K562 (cell line): ENCODE results near the gene TMEM174. TPM values are rescaled to one million over a fixed set of nuclear protein-coding genes. Genes with fewer than 3 reads are reported as not detected.

Experiments
- ATAC-seq: fragments of 200-7000 bp; cut with Tn5 transposase; 3 replicates; pipeline ENCODE4 v1.9.1; 2020; ENCODE audit warnings: moderate library complexity
- BruUV-seq: library from RNA; stranded (reverse); fragments of 400-500 nt; replicated peaks from 2 replicates; lab custom pipeline; 2021; lab: Mats Ljungman, UMichigan
- CTCF ChIA-PET: fragments of 300-600 bp; formaldehyde crosslinking; extraction: SDS; loops from one replicate; lab custom pipeline; 2021; ENCODE audit warnings: low intra/inter-chr PET ratio; lab: Yijun Ruan, JAX
- POLR2A ChIA-PET: fragments of 300-600, 350-650 bp; sonication (Branson Sonifier 250); formaldehyde crosslinking; extraction: SDS; loops from one replicate; lab custom pipeline; 2021; ENCODE audit warnings: antibody characterized with exemption, inconsistent platforms; lab: Yijun Ruan, JAX
- DNase-seq, 4 experiments: peaks; one replicate each; pipeline versions ENCODE4 v3.0.0 to v3.0.0-alpha.2; 2011 to 2018; ENCODE audit warnings: low spot score in 3 of 4, mixed read lengths in 3 of 4; ENCODE audit errors: extremely low read depth in 1 of 4
- FAIRE-seq: peaks from 2 replicates; lab custom pipeline; 2011; peaks lifted over from hg19 to GRCh38; lab: Jason Lieb, UNC
- H2AFZ ChIP-seq: 2 replicates; pipeline ENCODE4 v1.6.0; 2011; ENCODE audit warnings: low read depth, low read length, control low read depth, inconsistent platforms
- H3K27ac ChIP-seq: fragments of 200-600 bp; 3 replicates; pipeline ENCODE4 v1.8.0; 2011; ENCODE audit warnings: low read depth, mild to moderate bottlenecking, control low read depth, inconsistent platforms, low read length, moderate library complexity, mixed read lengths; ENCODE audit errors: extremely low read depth
- H3K27me3 ChIP-seq, 2 experiments: fragments of 300-600 bp in 1 of 2; 2 replicates in 1 of 2; 3 replicates in 1 of 2; pipeline versions ENCODE4 v1.6.0 to v1.8.0; 2011; ENCODE audit warnings: inconsistent platforms in 2 of 2, low read length in 2 of 2, mild to moderate bottlenecking in 1 of 2, mixed read lengths in 1 of 2, moderate library complexity in 1 of 2; ENCODE audit not compliant: control insufficient read depth in 2 of 2, insufficient read depth in 2 of 2
- H3K36me3 ChIP-seq: fragments of 300-600 bp; 3 replicates; pipeline ENCODE4 v1.8.0; 2011; ENCODE audit warnings: mild to moderate bottlenecking, low read length, inconsistent platforms; ENCODE audit not compliant: control insufficient read depth, insufficient read depth
- H3K4me1 ChIP-seq, 2 experiments: fragments of 200-600 bp in 1 of 2; replicated peaks in 1 of 2; 2 replicates in 1 of 2; 3 replicates in 1 of 2; pipeline versions ENCODE4 v1.5.1 to v1.8.0; 2011; ENCODE audit warnings: inconsistent platforms in 2 of 2, low read length in 2 of 2, mild to moderate bottlenecking in 1 of 2, mixed read lengths in 1 of 2, moderate library complexity in 1 of 2; ENCODE audit not compliant: control insufficient read depth in 2 of 2, insufficient read depth in 2 of 2
- H3K4me2 ChIP-seq: 2 replicates; pipeline ENCODE4 v1.6.1; 2011; ENCODE audit warnings: low read length, control low read depth, inconsistent platforms, mixed read lengths; ENCODE audit not compliant: insufficient read depth
- H3K4me3 ChIP-seq: fragments of 200-600 bp; sonication (generic), shearing (Covaris generic); 2 replicates; pipeline ENCODE4 v1.5.1; 2016; ENCODE audit warnings: control low read depth, inconsistent platforms
- H3K79me2 ChIP-seq: fragments of 200-600 bp; 3 replicates; pipeline ENCODE4 v1.8.0; 2011; ENCODE audit warnings: low read length, inconsistent platforms; ENCODE audit not compliant: control insufficient read depth, insufficient read depth
- H3K9ac ChIP-seq, 2 experiments: 2 replicates each; pipeline versions ENCODE4 v1.6.0 to v1.6.1; 2011; ENCODE audit warnings: low read depth in 2 of 2, low read length in 2 of 2, control low read depth in 1 of 2, inconsistent platforms in 1 of 2, mild to moderate bottlenecking in 1 of 2, mixed read lengths in 1 of 2; ENCODE audit not compliant: insufficient read depth in 1 of 2
- H3K9me1 ChIP-seq: one replicate; pipeline ENCODE4 v1.6.0; 2011; ENCODE audit warnings: inconsistent platforms, mild to moderate bottlenecking, low read length, moderate library complexity; ENCODE audit not compliant: control insufficient read depth, insufficient read depth
- H3K9me3 ChIP-seq: replicated peaks from 2 replicates; pipeline ENCODE4 v1.5.1; 2011; ENCODE audit warnings: low read depth, low read length, inconsistent platforms; ENCODE audit not compliant: control insufficient read depth, insufficient read depth
- H4K20me1 ChIP-seq: replicated peaks from 2 replicates; pipeline ENCODE4 v1.6.1; 2011; ENCODE audit warnings: low read length, inconsistent platforms, mixed read lengths; ENCODE audit not compliant: control insufficient read depth, insufficient read depth
- ASH1L ChIP-seq: fragments of 450-650 bp; IDR thresholded peaks from 2 replicates; pipeline ENCODE4 v1.6.1; 2018; ENCODE audit warnings: borderline replicate concordance, mild to moderate bottlenecking, low read depth; ENCODE audit not compliant: partially characterized antibody
- DMBX1 ChIP-seq: fragments of 250-450 bp; sonication (Bioruptor Pico); IDR thresholded peaks from 2 replicates; pipeline ENCODE4 v1.8.0; 2022; ENCODE audit warnings: inconsistent platforms, mild to moderate bottlenecking, moderate library complexity, borderline replicate concordance
- PHB2 ChIP-seq: fragments of 450-650 bp; IDR thresholded peaks from 2 replicates; pipeline ENCODE4 v1.6.1; 2017; ENCODE audit warnings: low read depth
- ZSCAN29 ChIP-seq: fragments of 450-650 bp; IDR thresholded peaks from 2 replicates; pipeline ENCODE4 v1.6.1; 2017
- WGBS: fragments of 100-300 bp; shearing (Covaris generic); methylation state at CpG from one replicate; pipeline ENCODE4 v1.1.6; 2016; ENCODE audit warnings: low coverage, mixed read lengths; ENCODE audit not compliant: insufficient coverage; ENCODE audit errors: missing lambda C conversion rate; 5-methylcytosine and 5-hydroxymethylcytosine counted together
- in situ Hi-C: fragments of 300-500 bp; cut with MboI; formaldehyde crosslinking; loops from 4 replicates; pipeline ENCODE4 v1.15.0; 2018; ENCODE audit warnings: inconsistent platforms, mixed read lengths
- intact Hi-C: fragments of 100-400 bp; cut with micrococcal nuclease; formaldehyde crosslinking; loops from 2 replicates; pipeline ENCODE4 v1.14.2; 2022
- polyA plus RNA-seq, 8 experiments: library from polyadenylated mRNA; depleted of rRNA in 4 of 8; stranded (reverse) in 5 of 8; unstranded in 3 of 8; fragments of >200 nt; fragmentation: Nextera tagmentation in 2 of 8; fragmentation: Illumina TruSeq in 1 of 8; extraction: Ambion mirVana in 2 of 8; extraction: Trizol in 1 of 8; gene quantifications; 2 replicates each; pipeline versions ENCODE4 v1.2.1 to v1.2.3, GENCODE V29; 2011 to 2014; ENCODE audit warnings: inconsistent platforms in 1 of 8, missing spikeins in 1 of 8
- total RNA-seq, 7 experiments: library from RNA; depleted of rRNA in 6 of 7; stranded (reverse); fragments of >200 nt in 6 of 7; fragmentation: Illumina TruSeq in 2 of 7; extraction: Trizol in 2 of 7; gene quantifications; 2 replicates each; pipeline versions ENCODE4 v1.2.1 to v1.2.3, GENCODE V29; 2011 to 2021; ENCODE audit warnings: low replicate concordance in 1 of 7
- TF ChIP-seq, protein P1 (sequence below), 2 experiments: IDR thresholded peaks; 2 replicates each; pipeline ENCODE4 v1.6.1; 2012; ENCODE audit warnings: improper control_type of control experiment in 2 of 2, low read depth in 2 of 2, low read length in 2 of 2, borderline replicate concordance in 1 of 2
- TF ChIP-seq, protein P2 (sequence below): fragments of 250-450 bp; sonication (Bioruptor Pico); IDR thresholded peaks from 2 replicates; pipeline ENCODE4 v1.8.0; 2022; ENCODE audit warnings: inconsistent platforms, mild to moderate bottlenecking, moderate library complexity, borderline replicate concordance

The TMEM174 gene
- total and polyA plus RNA-seq, 9 of the 15 experiments (the other 6 are each of a cell fraction or from before 2014, with no cell fraction given): not detected

DNA sequence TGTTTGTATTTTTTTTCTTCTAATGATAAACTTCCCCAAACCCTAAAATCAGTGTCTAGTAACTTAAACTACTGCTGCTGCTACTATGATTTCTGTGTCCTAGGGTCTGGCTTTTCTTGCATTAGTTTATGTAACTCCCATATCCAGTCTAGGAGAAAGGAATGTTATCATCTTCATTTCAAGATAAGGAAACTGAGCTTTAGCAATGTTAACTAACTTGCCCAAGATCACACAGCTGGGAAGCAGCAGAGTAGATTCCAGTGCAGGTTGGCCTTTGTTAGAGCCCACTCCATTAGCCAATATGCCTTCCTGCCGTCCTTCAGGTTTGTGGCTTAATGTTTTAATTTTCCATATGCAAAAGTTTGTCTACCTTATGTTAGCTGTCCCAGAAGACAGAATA, 42.2 kb upstream of the TMEM174 start:
- no peaks in the 10 kb centered on the region for H3K79me2 ChIP-seq
- no peaks in the 10 kb centered on the region for H4K20me1 ChIP-seq
- no peak overlapping the region for H3K27ac ChIP-seq
- no peaks in the 10 kb centered on the region for H3K36me3 ChIP-seq
- no peaks in the 10 kb centered on the region for H3K4me1 ChIP-seq
- BruUV-seq: no TSS peak
- H3K4me2 ChIP-seq: no peak overlapping the region
- H3K9me3 ChIP-seq: no peaks in the 10 kb centered on the region
- peaks cover 7 to 19% of the 10 kb centered on the region in 2 experiments; a peak in 4 of 5 replicates for H3K27me3 ChIP-seq
- DNase-seq (no peak), ATAC-seq (no peak), FAIRE-seq (no peak)
- 0% methylated on average over 1 of the region's 1 CpG for WGBS
- intact Hi-C loops (no loop called here), in situ Hi-C loops (no loop called here)
- no peak overlapping the region for H3K9ac ChIP-seq
- no peak overlapping the region for H3K4me3 ChIP-seq
- POLR2A ChIA-PET: interaction anchor here (1.0 to 1.5 kb wide), 2 partner anchors 16 to 36 kb away, joined by 3 to 7 read pairs; no protein-coding TSS in a partner anchor
- no peaks in the 10 kb centered on the region for H3K9me1 ChIP-seq
- TF ChIP-seq, protein P1, sequence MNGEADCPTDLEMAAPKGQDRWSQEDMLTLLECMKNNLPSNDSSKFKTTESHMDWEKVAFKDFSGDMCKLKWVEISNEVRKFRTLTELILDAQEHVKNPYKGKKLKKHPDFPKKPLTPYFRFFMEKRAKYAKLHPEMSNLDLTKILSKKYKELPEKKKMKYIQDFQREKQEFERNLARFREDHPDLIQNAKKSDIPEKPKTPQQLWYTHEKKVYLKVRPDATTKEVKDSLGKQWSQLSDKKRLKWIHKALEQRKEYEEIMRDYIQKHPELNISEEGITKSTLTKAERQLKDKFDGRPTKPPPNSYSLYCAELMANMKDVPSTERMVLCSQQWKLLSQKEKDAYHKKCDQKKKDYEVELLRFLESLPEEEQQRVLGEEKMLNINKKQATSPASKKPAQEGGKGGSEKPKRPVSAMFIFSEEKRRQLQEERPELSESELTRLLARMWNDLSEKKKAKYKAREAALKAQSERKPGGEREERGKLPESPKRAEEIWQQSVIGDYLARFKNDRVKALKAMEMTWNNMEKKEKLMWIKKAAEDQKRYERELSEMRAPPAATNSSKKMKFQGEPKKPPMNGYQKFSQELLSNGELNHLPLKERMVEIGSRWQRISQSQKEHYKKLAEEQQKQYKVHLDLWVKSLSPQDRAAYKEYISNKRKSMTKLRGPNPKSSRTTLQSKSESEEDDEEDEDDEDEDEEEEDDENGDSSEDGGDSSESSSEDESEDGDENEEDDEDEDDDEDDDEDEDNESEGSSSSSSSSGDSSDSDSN (IDR thresholded peaks at IDR 0.05; ENCODE audit: borderline replicate concordance in 1 of 2, low read depth in 2 of 2, low read length in 2 of 2): no peak
- TF ChIP-seq ASH1L (no peak), ZSCAN29 (no peak), DMBX1 (no peak), PHB2 (no peak)
- TF ChIP-seq, protein P2, sequence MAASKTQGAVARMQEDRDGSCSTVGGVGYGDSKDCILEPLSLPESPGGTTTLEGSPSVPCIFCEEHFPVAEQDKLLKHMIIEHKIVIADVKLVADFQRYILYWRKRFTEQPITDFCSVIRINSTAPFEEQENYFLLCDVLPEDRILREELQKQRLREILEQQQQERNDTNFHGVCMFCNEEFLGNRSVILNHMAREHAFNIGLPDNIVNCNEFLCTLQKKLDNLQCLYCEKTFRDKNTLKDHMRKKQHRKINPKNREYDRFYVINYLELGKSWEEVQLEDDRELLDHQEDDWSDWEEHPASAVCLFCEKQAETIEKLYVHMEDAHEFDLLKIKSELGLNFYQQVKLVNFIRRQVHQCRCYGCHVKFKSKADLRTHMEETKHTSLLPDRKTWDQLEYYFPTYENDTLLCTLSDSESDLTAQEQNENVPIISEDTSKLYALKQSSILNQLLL (CRISPR knock-in tag): no peak
- no peak overlapping the region for H2AFZ ChIP-seq
- CTCF ChIA-PET: no interaction called here
